Dedifferentiated amniotic fluid mesenchymal stem cell (primary cell): ENCODE results near the gene TBC1D22A.

Experiments
- DNase-seq: peaks from one replicate; pipeline ENCODE4 v3.0.0-alpha.2; 2016; ENCODE audit errors: extremely low spot score

Gene TBC1D22A

DNA sequence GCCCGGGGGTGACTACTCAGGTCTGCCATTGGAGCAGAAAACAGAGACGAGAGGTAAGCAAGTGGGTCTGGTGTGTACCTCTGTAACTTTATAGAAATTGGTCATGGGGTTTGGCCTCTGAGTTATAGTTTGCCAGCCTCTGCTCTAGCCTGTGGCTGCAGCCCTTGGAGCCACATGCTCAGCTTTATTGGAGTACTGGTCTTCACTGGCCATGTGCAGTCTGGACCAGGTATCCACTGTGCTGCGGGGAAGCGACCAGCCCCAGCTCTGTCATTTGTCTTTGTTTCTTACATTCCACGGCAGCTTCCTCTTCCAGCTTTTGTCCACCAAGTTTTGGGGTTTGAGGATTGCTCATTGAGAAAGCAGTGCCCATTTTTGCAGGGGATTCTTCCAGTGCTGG, 453.4 kb downstream of the TBC1D22A start:
- no peak for DNase-seq

DNA sequence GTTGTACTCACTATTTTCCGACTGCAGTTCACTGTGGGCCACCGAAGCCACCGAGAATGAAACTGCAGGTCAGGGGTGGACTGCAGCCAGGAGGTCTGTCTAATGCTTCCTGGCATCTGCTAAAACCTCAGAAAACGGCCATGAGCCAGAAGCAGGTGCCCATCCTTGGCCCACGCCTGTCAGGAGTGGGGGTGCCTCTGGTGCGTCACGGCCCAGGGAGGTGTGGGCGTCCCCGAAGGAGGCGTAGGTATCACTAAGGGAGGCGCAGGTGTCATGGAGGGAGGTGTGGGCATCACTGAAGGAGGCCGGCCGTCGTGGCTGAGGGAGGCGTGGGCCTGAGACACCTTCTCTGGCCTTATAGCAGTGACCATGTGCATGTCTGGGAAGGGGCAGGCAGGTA, 456.2 kb downstream of the TBC1D22A start:
- no peak for DNase-seq

- no peak for DNase-seq
These were observed 457.3 kb downstream of the TBC1D22A start for GRCh38 chr22:47219789-47220188.

GRCh38 chr22:47220752-47221151, 458.3 kb downstream of the TBC1D22A start:
- no peak for DNase-seq

DNA sequence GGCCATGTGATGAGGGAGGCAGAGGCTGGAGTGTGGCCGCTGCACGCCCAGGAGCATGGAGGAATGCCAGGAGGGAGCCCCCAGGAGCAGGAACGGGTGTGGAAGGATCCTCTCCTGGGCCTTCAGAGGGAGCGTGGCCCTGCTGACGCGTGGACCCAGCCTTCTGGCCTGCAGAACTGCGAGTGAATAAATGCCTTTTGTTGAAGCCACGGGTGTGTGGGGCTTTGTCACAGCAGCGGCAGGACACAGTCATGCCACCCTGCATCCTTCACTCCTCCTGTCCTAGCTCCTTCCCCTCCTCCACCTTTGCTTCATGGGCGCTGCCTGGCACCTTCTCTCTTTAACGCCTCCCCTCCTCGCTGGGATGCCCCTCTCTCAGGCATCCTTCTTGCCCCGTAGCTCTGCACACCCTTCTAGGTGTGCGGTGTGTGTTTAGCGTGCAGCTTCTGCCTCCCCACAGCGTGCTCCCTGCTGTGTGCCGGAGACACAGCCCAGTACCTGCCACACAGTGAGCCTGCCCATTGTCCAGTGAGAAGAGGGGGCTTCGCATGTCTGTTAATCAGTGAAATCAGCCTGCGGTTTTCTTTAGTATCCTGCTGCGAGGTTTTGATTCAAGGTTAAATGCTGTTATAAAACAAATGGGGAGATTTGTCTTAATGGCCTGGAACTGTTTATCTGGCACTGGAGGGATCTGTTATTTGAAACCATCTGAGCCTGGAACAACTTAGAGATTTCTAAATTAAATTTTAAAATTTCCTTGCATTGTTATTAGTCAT, 459.6 kb downstream of the TBC1D22A start:
- DNase-seq, result no peak
